H9 (cell line): Measurements from ENCODE around the gene NUDT16. TPM values are rescaled to one million over a fixed set of nuclear protein-coding genes. Genes with fewer than 3 reads are reported as not detected.

Experiments
- DNase-seq: peaks from one replicate; pipeline ENCODE4 v3.0.0-alpha.2; 2017
- H2AFZ ChIP-seq: one replicate; pipeline ENCODE4 v1.6.1; 2013; ENCODE audit warnings: mild to moderate bottlenecking, low read length, control low read depth, moderate library complexity
- H2AK5ac ChIP-seq: 2 replicates; pipeline ENCODE4 v1.6.1; 2013; ENCODE audit warnings: low read length, control low read depth, mixed read lengths; ENCODE audit not compliant: insufficient read length
- H2BK120ac ChIP-seq: one replicate; pipeline ENCODE4 v1.6.1; 2013; ENCODE audit warnings: low read depth, mild to moderate bottlenecking, low read length, control low read depth, inconsistent platforms; ENCODE audit not compliant: poor library complexity, severe bottlenecking
- H2BK12ac ChIP-seq: 2 replicates; pipeline ENCODE4 v1.6.1; 2013; ENCODE audit warnings: low read length, control low read depth, mixed read lengths, low read depth; ENCODE audit not compliant: insufficient read length
- H2BK15ac ChIP-seq: 2 replicates; pipeline ENCODE4 v1.6.1; 2013; ENCODE audit warnings: low read depth, low read length, control low read depth
- H2BK20ac ChIP-seq: one replicate; pipeline ENCODE4 v1.6.1; 2013; ENCODE audit warnings: low read depth, mild to moderate bottlenecking, low read length, control low read depth, inconsistent platforms; ENCODE audit not compliant: poor library complexity, severe bottlenecking
- H2BK5ac ChIP-seq: 2 replicates; pipeline ENCODE4 v1.6.1; 2013; ENCODE audit warnings: low read length, control low read depth, mixed read lengths; ENCODE audit not compliant: insufficient read length
- H3K14ac ChIP-seq: 2 replicates; pipeline ENCODE4 v1.6.1; 2013; ENCODE audit warnings: low read length, control low read depth; ENCODE audit not compliant: insufficient read depth
- H3K18ac ChIP-seq: 2 replicates; pipeline ENCODE4 v1.6.1; 2013; ENCODE audit warnings: low read depth, mild to moderate bottlenecking, mixed read lengths, low read length, control low read depth; ENCODE audit not compliant: insufficient read length
- H3K23ac ChIP-seq: 2 replicates; pipeline ENCODE4 v1.6.1; 2013; ENCODE audit warnings: low read length, control low read depth, mixed read lengths, low read depth; ENCODE audit not compliant: insufficient read length
- H3K23me2 ChIP-seq: 2 replicates; pipeline ENCODE4 v1.6.1; 2013; ENCODE audit warnings: low read depth, mild to moderate bottlenecking, mixed read lengths, low read length, control low read depth; ENCODE audit not compliant: insufficient read length, poor library complexity, severe bottlenecking
- H3K27ac ChIP-seq: 2 replicates; pipeline ENCODE4 v1.5.1; 2013; ENCODE audit warnings: low read length, control low read depth, mixed read lengths, low read depth; ENCODE audit not compliant: insufficient read length
- H3K27me3 ChIP-seq: 2 replicates; pipeline ENCODE4 v1.6.1; 2013; ENCODE audit warnings: low read length, control low read depth, inconsistent platforms; ENCODE audit not compliant: insufficient read depth
- H3K4ac ChIP-seq: 2 replicates; pipeline ENCODE4 v1.6.1; 2013; ENCODE audit warnings: low read depth, mild to moderate bottlenecking, control low read depth, inconsistent platforms, low read length, moderate library complexity
- H3K4me1 ChIP-seq: 2 replicates; pipeline ENCODE4 v1.6.1; 2013; ENCODE audit warnings: low read length, control low read depth, inconsistent platforms; ENCODE audit not compliant: insufficient read depth
- H3K4me2 ChIP-seq: 2 replicates; pipeline ENCODE4 v1.6.1; 2013; ENCODE audit warnings: low read length, control low read depth, mixed read lengths; ENCODE audit not compliant: insufficient read length, insufficient read depth
- H3K56ac ChIP-seq: 2 replicates; pipeline ENCODE4 v1.6.1; 2013; ENCODE audit warnings: low read depth, mild to moderate bottlenecking, mixed read lengths, low read length, control low read depth; ENCODE audit not compliant: insufficient read length
- H3K79me1 ChIP-seq: 2 replicates; pipeline ENCODE4 v1.6.1; 2013; ENCODE audit warnings: low read depth, mild to moderate bottlenecking, moderate library complexity, low read length, control low read depth, inconsistent platforms; ENCODE audit not compliant: insufficient read depth, poor library complexity, severe bottlenecking
- H3K79me2 ChIP-seq: 2 replicates; pipeline ENCODE4 v1.6.1; 2013; ENCODE audit warnings: low read length, control low read depth, inconsistent platforms; ENCODE audit not compliant: insufficient read depth
- H3K9ac ChIP-seq: 2 replicates; pipeline ENCODE4 v1.6.1; 2013; ENCODE audit warnings: low read length, control low read depth, mixed read lengths; ENCODE audit not compliant: insufficient read length; ENCODE audit errors: extremely low read depth
- H3K9me3 ChIP-seq: one replicate; pipeline ENCODE4 v1.6.1; 2013; ENCODE audit warnings: low read depth, low read length, inconsistent platforms; ENCODE audit not compliant: control insufficient read depth
- H3T11ph ChIP-seq: one replicate; pipeline ENCODE4 v1.6.1; 2013; ENCODE audit warnings: mild to moderate bottlenecking, low read length, control low read depth, inconsistent platforms
- H4K20me1 ChIP-seq: one replicate; pipeline ENCODE4 v1.6.1; 2013; ENCODE audit not compliant: control insufficient read depth, insufficient read length, insufficient read depth
- H4K5ac ChIP-seq: 2 replicates; pipeline ENCODE4 v1.6.1; 2013; ENCODE audit warnings: low read depth, mild to moderate bottlenecking, mixed read lengths, low read length, control low read depth; ENCODE audit not compliant: insufficient read length
- H4K8ac ChIP-seq: replicated peaks from 2 replicates; pipeline ENCODE4 v1.6.1; 2013; ENCODE audit warnings: low read length, control low read depth, mixed read lengths, low read depth; ENCODE audit not compliant: insufficient read length
- H4K91ac ChIP-seq: 2 replicates; pipeline ENCODE4 v1.6.1; 2013; ENCODE audit warnings: low read depth, mild to moderate bottlenecking, moderate library complexity, mixed read lengths, low read length, control low read depth; ENCODE audit not compliant: insufficient read length
- H3K27ac Mint-ChIP-seq, 3 experiments: 2 replicates in 2 of 3; 3 replicates in 1 of 3; pipeline ENCODE4 v1.8.0; 2020 to 2021; ENCODE audit warnings: mixed read lengths in 3 of 3, mild to moderate bottlenecking in 1 of 3, moderate library complexity in 1 of 3
- H3K27me3 Mint-ChIP-seq: 2 replicates; pipeline ENCODE4 v1.8.0; 2021; ENCODE audit warnings: low read depth, mild to moderate bottlenecking, moderate library complexity, mixed read lengths
- H3K36me3 Mint-ChIP-seq, 3 experiments: 2 replicates in 2 of 3; 3 replicates in 1 of 3; pipeline ENCODE4 v1.8.0; 2020 to 2021; ENCODE audit warnings: low read depth in 3 of 3, mixed read lengths in 3 of 3; ENCODE audit not compliant: insufficient read depth in 1 of 3
- H3K4me1 Mint-ChIP-seq, 2 experiments: 2 replicates each; pipeline ENCODE4 v1.8.0; 2020; ENCODE audit warnings: mixed read lengths in 2 of 2
- H3K4me3 Mint-ChIP-seq, 2 experiments: 2 replicates in 1 of 2; 3 replicates in 1 of 2; pipeline ENCODE4 v1.8.0; 2020 to 2021; ENCODE audit warnings: mild to moderate bottlenecking in 2 of 2, mixed read lengths in 2 of 2, moderate library complexity in 1 of 2
- H3K9me3 Mint-ChIP-seq, 2 experiments: 2 replicates in 1 of 2; 3 replicates in 1 of 2; pipeline ENCODE4 v1.8.0; 2020; ENCODE audit warnings: mild to moderate bottlenecking in 2 of 2, mixed read lengths in 2 of 2, moderate library complexity in 1 of 2
- CTCF ChIP-seq: fragments of 200-600 bp; sonication (generic); conservative IDR thresholded peaks from 3 replicates; pipeline ENCODE4 v1.8.0; 2021; ENCODE audit warnings: antibody characterized with exemption, mild to moderate bottlenecking
- WGBS: extraction: QIAGEN DNeasy Blood & Tissue Kit; methylation state at CpG from one replicate; pipeline ENCODE4 v1.1.7; 2013; ENCODE audit warnings: missing lambda C conversion rate, low lambda C conversion rate, mixed read lengths; ENCODE audit not compliant: insufficient read length; ENCODE audit errors: extremely low coverage; 5-methylcytosine and 5-hydroxymethylcytosine counted together
- total RNA-seq: library from RNA; stranded (reverse); gene quantifications from 2 replicates; pipeline ENCODE4 v1.2.1, GENCODE V29; 2021

The NUDT16 gene
- total RNA-seq, 1 experiment from 2014 or later = 18.2 TPM

- no peaks in the 10 kb centered on the region for H3K36me3 Mint-ChIP-seq
- no peaks in the 10 kb centered on the region for H3K27me3 Mint-ChIP-seq
- H3K79me2 ChIP-seq = no peaks in the 10 kb centered on the region
- H2BK20ac ChIP-seq = no peak overlapping the region
- no peaks in the 10 kb centered on the region for H3K4me1 ChIP-seq
- H4K8ac ChIP-seq = no peak overlapping the region
- DNase-seq = no peak
- H2BK5ac ChIP-seq = no peak overlapping the region
- H4K91ac ChIP-seq = no peak overlapping the region
- H2BK120ac ChIP-seq = no peak overlapping the region
- H4K5ac ChIP-seq = no peak overlapping the region
- no peaks in the 10 kb centered on the region for H3K9me3 Mint-ChIP-seq
- no peak overlapping the region for H2BK12ac ChIP-seq
- no peak overlapping the region for H2BK15ac ChIP-seq
- no CpG with 5 or more reads among the region's 1 CpG for WGBS
- H2AFZ ChIP-seq = no peak overlapping the region
- no peaks in the 10 kb centered on the region for H3K79me1 ChIP-seq
- no peak overlapping the region for H3K4me3 Mint-ChIP-seq
- H3K27me3 ChIP-seq = no peaks in the 10 kb centered on the region
- H3K18ac ChIP-seq = no peak overlapping the region
- H3K14ac ChIP-seq = no peak overlapping the region
- H3K23me2 ChIP-seq = no peaks in the 10 kb centered on the region
- no peak overlapping the region for H3K4ac ChIP-seq
- H3K9ac ChIP-seq = no peak overlapping the region
- no peak overlapping the region for H2AK5ac ChIP-seq
- no peak overlapping the region for H3K23ac ChIP-seq
- H3K4me1 Mint-ChIP-seq = no peaks in the 10 kb centered on the region
- H3K9me3 ChIP-seq = no peaks in the 10 kb centered on the region
- no peak overlapping the region for H3K27ac Mint-ChIP-seq
- no peak overlapping the region for H3K27ac ChIP-seq
- H3K4me2 ChIP-seq = no peak overlapping the region
- no peak for TF ChIP-seq CTCF
- no peaks in the 10 kb centered on the region for H4K20me1 ChIP-seq
- no peak overlapping the region for H3K56ac ChIP-seq
- H3T11ph ChIP-seq = no peak overlapping the region
Observed at GRCh38 chr3:131435000-131435399, 53.4 kb downstream of the NUDT16 start.

Other genes with a start within 250 kb of the NUDT16 start
- 153 and 154 TPM in 2 replicates for gene MRPL3, start 121.2 kb downstream of the NUDT16 start, total RNA-seq